ENCODE results near the gene PRRT2. TPM values are rescaled to one million over a fixed set of nuclear protein-coding genes. Genes with fewer than 3 reads are reported as not detected.

The PRRT2 gene
- total RNA-seq, result 1 to 10 TPM in 3 of 4 donors, not detected in 1; 1.4 to 6.0 (median 1.9) TPM

- DNase-seq, result peak; percentile 64
- WGBS, 2 donors (ENCODE audit: low coverage in 1 of 2), result 1 to 3% methylated on average over 14 to 59 of the region's 69 CpGs
- intact Hi-C loops (cut with DNase I; ENCODE audit: low total_unique reads) (no loop called here), in situ Hi-C loops (cut with MboI; ENCODE audit: low pct_ligation_motif_present in 1 of 4, low pct_unique_long_range_greater_than_20kb in 1 of 4, low sequenced_read_pairs in 3 of 4) (no loop called here)
- no peaks in the 10 kb centered on the region for H3K36me3 ChIP-seq
- peak within 1 kb of the TSS; percentile 28 to 58 (median 42) for H3K4me3 ChIP-seq
- TF ChIP-seq POLR2A (IDR thresholded peaks at IDR 0.05), result no peak
- peak in 1 of 3 donors; percentile 19 for TF ChIP-seq POLR2AphosphoS5 (IDR thresholded peaks at IDR 0.05)
- peak within 1 kb of the TSS; percentile 93 to 98 (median 96) for H3K27ac ChIP-seq
- no peaks in the 10 kb centered on the region for H3K9me3 ChIP-seq
- H3K4me1 ChIP-seq, result peaks cover 47 to 86% (median 71%) of the 10 kb centered on the region in 4 donors
- no peaks in the 10 kb centered on the region for H3K27me3 ChIP-seq
Measured at GRCh38 chr16:29811896-29812665, at the start of gene PRRT2. PRRT2 (plus strand) TSS chr16:29812193; CDS start chr16:29813055, 862 bp downstream.

GRCh38 chr16:29763326-29763725 lies 48.7 kb upstream of the PRRT2 start:
- no peak for DNase-seq
- Histone ChIP-seq H3K27ac (no peak overlapping the region), H3K36me3 (no peaks in the 10 kb centered on the region), H3K4me1 (peaks cover 0 to 38% (median 16%) of the 10 kb centered on the region in 4 donors), H3K9me3 (no peaks in the 10 kb centered on the region), H3K4me3 (no peak overlapping the region), H3K27me3 (no peaks in the 10 kb centered on the region)
- 77% methylated on average over 6 of the region's 6 CpGs; no CpG with 5 or more reads in 1 of the 2 donors for WGBS, 2 donors (ENCODE audit: low coverage in 1 of 2)
- TF ChIP-seq POLR2A (IDR thresholded peaks at IDR 0.05) (no peak), EP300 (IDR thresholded peaks at IDR 0.05; ENCODE audit: low read depth) (no peak), POLR2AphosphoS5 (IDR thresholded peaks at IDR 0.05) (no peak), CTCF (IDR thresholded peaks at IDR 0.05) (no peak)
- intact Hi-C loops (cut with DNase I; ENCODE audit: low total_unique reads) (no loop called here), in situ Hi-C loops (cut with MboI; ENCODE audit: low pct_ligation_motif_present in 1 of 4, low pct_unique_long_range_greater_than_20kb in 1 of 4, low sequenced_read_pairs in 3 of 4) (no loop called here)

- intact Hi-C loops (cut with DNase I; ENCODE audit: low total_unique reads) (no loop called here), in situ Hi-C loops (cut with MboI; ENCODE audit: low pct_ligation_motif_present in 1 of 4, low pct_unique_long_range_greater_than_20kb in 1 of 4, low sequenced_read_pairs in 3 of 4) (no loop called here)
- WGBS, 2 donors (ENCODE audit: low coverage in 1 of 2), result 39 to 49% methylated on average over 6 to 15 of the region's 15 CpGs
- no peaks in the 10 kb centered on the region for H3K27me3 ChIP-seq
- TF ChIP-seq CTCF (IDR thresholded peaks at IDR 0.05) (no peak), POLR2A (IDR thresholded peaks at IDR 0.05) (no peak), POLR2AphosphoS5 (IDR thresholded peaks at IDR 0.05) (peak in 1 of 3 donors; percentile 21)
- peak; percentile 69 for DNase-seq
- peaks cover 0 to 36% (median 16%) of the 10 kb centered on the region in 4 donors for H3K4me1 ChIP-seq
- no peaks in the 10 kb centered on the region for H3K36me3 ChIP-seq
- H3K27ac ChIP-seq, result peak overlapping the region; percentile 56 to 78 (median 64)
- no peaks in the 10 kb centered on the region for H3K9me3 ChIP-seq
- H3K4me3 ChIP-seq, result no peak overlapping the region
Measured at GRCh38 chr16:29765167-29766032, 46.6 kb upstream of the PRRT2 start.

- Histone ChIP-seq H3K9me3 (no peaks in the 10 kb centered on the region), H3K27me3 (no peaks in the 10 kb centered on the region), H3K4me3 (no peak overlapping the region), H3K36me3 (no peaks in the 10 kb centered on the region), H3K4me1 (peaks cover 0 to 32% (median 12%) of the 10 kb centered on the region in 4 donors), H3K27ac (peak overlapping the region in 1 of 4 donors; percentile 68)
- TF ChIP-seq POLR2A (IDR thresholded peaks at IDR 0.05) (no peak), POLR2AphosphoS5 (IDR thresholded peaks at IDR 0.05) (no peak), EP300 (IDR thresholded peaks at IDR 0.05; ENCODE audit: low read depth) (no peak), CTCF (IDR thresholded peaks at IDR 0.05) (no peak)
- intact Hi-C loops (cut with DNase I; ENCODE audit: low total_unique reads), result no loop called here
- in situ Hi-C loops (cut with MboI; ENCODE audit: low pct_ligation_motif_present in 1 of 4, low pct_unique_long_range_greater_than_20kb in 1 of 4, low sequenced_read_pairs in 3 of 4), result no loop called here
- DNase-seq, result no peak
- 67 to 89% methylated on average over 1 to 3 of the region's 3 CpGs for WGBS, 2 donors (ENCODE audit: low coverage in 1 of 2)
Measured at GRCh38 chr16:29766571-29766970, 45.4 kb upstream of the PRRT2 start.

All from transverse colon (tissue), 4 donors.